CD4-positive, alpha-beta memory T cell (primary cell): ENCODE measurements around the gene HCK. TPM values are rescaled to one million over a fixed set of nuclear protein-coding genes. Genes with fewer than 3 reads are reported as not detected.

Experiments
- CTCF ChIA-PET: fragments of 350-600 bp; sonication (Branson Sonifier 250); formaldehyde crosslinking; loops from one replicate; lab custom pipeline; 2021; ENCODE audit warnings: inconsistent platforms; ENCODE audit not compliant: partially characterized antibody; lab: Charles Lee
- POLR2A ChIA-PET: fragments of 350-600 bp; sonication (Branson Sonifier 250); formaldehyde crosslinking; loops from one replicate; lab custom pipeline; 2021; ENCODE audit not compliant: partially characterized antibody; lab: Charles Lee
- DNase-seq, 5 donors: peaks; one replicate each; pipeline versions ENCODE4 v3.0.0 to v3.0.0-alpha.2; 2020 to 2022; ENCODE audit warnings: mixed read lengths in 1 of 5
- H3K27ac ChIP-seq: one replicate; pipeline ENCODE4 v1.7.0; 2013; ENCODE audit warnings: low read depth, low read length
- H3K27me3 ChIP-seq: 2 replicates; pipeline ENCODE4 v1.7.0; 2013; ENCODE audit warnings: mild to moderate bottlenecking, low read length, moderate library complexity; ENCODE audit not compliant: insufficient read depth
- H3K36me3 ChIP-seq: 2 replicates; pipeline ENCODE4 v1.7.0; 2013; ENCODE audit warnings: mild to moderate bottlenecking, low read length, moderate library complexity; ENCODE audit not compliant: insufficient read depth
- H3K4me1 ChIP-seq: 2 replicates; pipeline ENCODE4 v1.7.0; 2013; ENCODE audit warnings: mild to moderate bottlenecking, low read length, moderate library complexity; ENCODE audit not compliant: insufficient read depth
- H3K4me3 ChIP-seq, 2 donors: one replicate each; pipeline ENCODE4 v1.7.0; 2013; ENCODE audit warnings: low read length in 2 of 2, mild to moderate bottlenecking in 1 of 2
- H3K9me3 ChIP-seq, 2 donors: one replicate each; pipeline ENCODE4 v1.7.0; 2013; ENCODE audit warnings: low read length in 2 of 2, control low read depth in 1 of 2; ENCODE audit not compliant: control insufficient read depth in 1 of 2
- H3K27ac Mint-ChIP-seq, 7 donors: one replicate each; pipeline ENCODE4 v1.8.0; 2020 to 2021; ENCODE audit warnings: mixed read lengths in 7 of 7, mild to moderate bottlenecking in 6 of 7, inconsistent platforms in 3 of 7, moderate library complexity in 3 of 7
- H3K27me3 Mint-ChIP-seq, 2 donors: one replicate each; pipeline ENCODE4 v1.8.0; 2020 to 2021; ENCODE audit warnings: mixed read lengths in 2 of 2
- H3K36me3 Mint-ChIP-seq, 2 donors: one replicate each; pipeline ENCODE4 v1.8.0; 2020 to 2021; ENCODE audit warnings: mixed read lengths in 2 of 2, inconsistent platforms in 1 of 2, mild to moderate bottlenecking in 1 of 2
- H3K4me1 Mint-ChIP-seq, 4 donors: one replicate each; pipeline ENCODE4 v1.8.0; 2020 to 2021; ENCODE audit warnings: mixed read lengths in 4 of 4, mild to moderate bottlenecking in 1 of 4
- H3K4me3 Mint-ChIP-seq, 8 donors: one replicate each; pipeline ENCODE4 v1.8.0; 2020 to 2021; ENCODE audit warnings: mixed read lengths in 8 of 8, mild to moderate bottlenecking in 7 of 8, moderate library complexity in 6 of 8, inconsistent platforms in 3 of 8
- H3K9me3 Mint-ChIP-seq, 8 donors: one replicate each; pipeline ENCODE4 v1.8.0; 2020 to 2021; ENCODE audit warnings: mixed read lengths in 8 of 8, mild to moderate bottlenecking in 5 of 8, inconsistent platforms in 3 of 8, moderate library complexity in 1 of 8
- intact Hi-C: fragments of 100-400 bp; cut with micrococcal nuclease; formaldehyde crosslinking; loops from one replicate; pipeline ENCODE4 v1.15.1; 2023
- polyA plus RNA-seq, 2 donors: library from polyadenylated mRNA; unstranded; fragments of 300-500 nt; fragmentation: Illumina TruSeq; gene quantifications; one replicate each; pipeline ENCODE4 v1.2.3, GENCODE V29; 2021
- total RNA-seq, 2 experiments: library from RNA; stranded (reverse); gene quantifications; one replicate each; pipeline ENCODE4 v1.2.3, GENCODE V29; 2021

Gene HCK
- total and polyA plus RNA-seq, 4 experiments from 2014 or later = 0.09 to 1.3 (median 0.75) TPM

- no peak overlapping the region for H3K4me3 Mint-ChIP-seq
Observed at GRCh38 chr20:32062776-32063170, 10.7 kb downstream of the HCK start.

GRCh38 chr20:32063695-32064094 is 11.7 kb downstream of the HCK start:
- Mint-ChIP-seq H3K4me1 (no peaks in the 10 kb centered on the region), H3K9me3 (no peaks in the 10 kb centered on the region), H3K36me3 (no peaks in the 10 kb centered on the region), H3K27me3 (peaks cover 19 to 30% of the 10 kb centered on the region in 2 donors), H3K27ac (no peak overlapping the region), H3K4me3 (no peak overlapping the region)
- intact Hi-C loops = no loop called here
- Histone ChIP-seq H3K27me3 (peaks cover 5% of the 10 kb centered on the region), H3K4me3 (no peak overlapping the region), H3K9me3 (no peaks in the 10 kb centered on the region), H3K4me1 (no peaks in the 10 kb centered on the region), H3K27ac (no peak overlapping the region), H3K36me3 (no peaks in the 10 kb centered on the region)
- ChIA-PET POLR2A (no interaction called here), CTCF (no interaction called here)
- no peak for DNase-seq

More at GRCh38 chr20:32062776-32063170, 10.7 kb downstream of the HCK start:
- Histone ChIP-seq H3K36me3 (no peaks in the 10 kb centered on the region), H3K27me3 (peaks cover 5% of the 10 kb centered on the region), H3K4me1 (no peaks in the 10 kb centered on the region), H3K27ac (no peak overlapping the region), H3K4me3 (no peak overlapping the region), H3K9me3 (no peaks in the 10 kb centered on the region)
- CTCF ChIA-PET = no interaction called here
- no peak overlapping the region for H3K27ac Mint-ChIP-seq
- no peaks in the 10 kb centered on the region for H3K4me1 Mint-ChIP-seq
- intact Hi-C loops = no loop called here
- DNase-seq = no peak
- H3K9me3 Mint-ChIP-seq = no peaks in the 10 kb centered on the region
- no peaks in the 10 kb centered on the region for H3K36me3 Mint-ChIP-seq
- POLR2A ChIA-PET = no interaction called here
- H3K27me3 Mint-ChIP-seq = peaks cover 23 to 32% of the 10 kb centered on the region in 2 donors

- H3K4me3 Mint-ChIP-seq = no peak overlapping the region
- CTCF ChIA-PET = no interaction called here
- H3K27ac Mint-ChIP-seq = no peak overlapping the region
- H3K27me3 Mint-ChIP-seq = peaks cover 16 to 22% of the 10 kb centered on the region in 2 donors
- H3K36me3 ChIP-seq = no peaks in the 10 kb centered on the region
- no peaks in the 10 kb centered on the region for H3K9me3 Mint-ChIP-seq
- no peaks in the 10 kb centered on the region for H3K4me1 ChIP-seq
- intact Hi-C loops = no loop called here
- no peak for DNase-seq
- no peaks in the 10 kb centered on the region for H3K36me3 Mint-ChIP-seq
- POLR2A ChIA-PET = no interaction called here
- H3K27me3 ChIP-seq = peaks cover 5% of the 10 kb centered on the region
- no peaks in the 10 kb centered on the region for H3K9me3 ChIP-seq
- H3K4me3 ChIP-seq = no peak overlapping the region
- H3K4me1 Mint-ChIP-seq = no peaks in the 10 kb centered on the region
- no peak overlapping the region for H3K27ac ChIP-seq
Observed at GRCh38 chr20:32064667-32065066, 12.6 kb downstream of the HCK start.

GRCh38 chr20:32067234-32067821 is 15.3 kb downstream of the HCK start:
- ChIA-PET POLR2A (no interaction called here), CTCF (no interaction called here)
- Histone ChIP-seq H3K4me1 (no peaks in the 10 kb centered on the region), H3K4me3 (no peak overlapping the region), H3K27me3 (no peaks in the 10 kb centered on the region), H3K36me3 (no peaks in the 10 kb centered on the region), H3K9me3 (no peaks in the 10 kb centered on the region), H3K27ac (no peak overlapping the region)
- no peaks in the 10 kb centered on the region for H3K36me3 Mint-ChIP-seq
- H3K4me3 Mint-ChIP-seq = no peak overlapping the region
- H3K9me3 Mint-ChIP-seq = no peaks in the 10 kb centered on the region
- intact Hi-C loops = no loop called here
- no peak overlapping the region for H3K27ac Mint-ChIP-seq
- peaks cover 0 to 4% (median 4%) of the 10 kb centered on the region in 4 donors for H3K4me1 Mint-ChIP-seq
- peaks cover 11% of the 10 kb centered on the region in 2 donors for H3K27me3 Mint-ChIP-seq
- DNase-seq = no peak

- H3K27ac Mint-ChIP-seq = no peak overlapping the region
- H3K9me3 Mint-ChIP-seq = no peaks in the 10 kb centered on the region
- no peaks in the 10 kb centered on the region for H3K4me1 ChIP-seq
- H3K27me3 Mint-ChIP-seq = peaks cover 6% of the 10 kb centered on the region in 2 donors
- DNase-seq = no peak
- no peaks in the 10 kb centered on the region for H3K36me3 ChIP-seq
- H3K9me3 ChIP-seq = no peaks in the 10 kb centered on the region
- H3K27me3 ChIP-seq = no peaks in the 10 kb centered on the region
- ChIA-PET CTCF (no interaction called here), POLR2A (no interaction called here)
- intact Hi-C loops = no loop called here
- no peak overlapping the region for H3K27ac ChIP-seq
- peaks cover 0 to 4% (median 4%) of the 10 kb centered on the region in 4 donors for H3K4me1 Mint-ChIP-seq
- no peak overlapping the region for H3K4me3 ChIP-seq
- no peaks in the 10 kb centered on the region for H3K36me3 Mint-ChIP-seq
- no peak overlapping the region for H3K4me3 Mint-ChIP-seq
Observed at GRCh38 chr20:32068174-32068573, 16.1 kb downstream of the HCK start.

GRCh38 chr20:32069711-32070110 is 17.7 kb downstream of the HCK start:
- no peak for DNase-seq
- intact Hi-C loops = no loop called here
- Mint-ChIP-seq H3K27me3 (peaks cover 6% of the 10 kb centered on the region in 2 donors), H3K4me3 (no peak overlapping the region), H3K36me3 (no peaks in the 10 kb centered on the region), H3K9me3 (no peaks in the 10 kb centered on the region), H3K4me1 (peaks cover 0 to 4% (median 4%) of the 10 kb centered on the region in 4 donors), H3K27ac (no peak overlapping the region)
- ChIA-PET CTCF (no interaction called here), POLR2A (no interaction called here)
- H3K4me1 ChIP-seq = no peaks in the 10 kb centered on the region
- no peak overlapping the region for H3K4me3 ChIP-seq
- H3K27ac ChIP-seq = no peak overlapping the region
- no peaks in the 10 kb centered on the region for H3K36me3 ChIP-seq
- H3K9me3 ChIP-seq = no peaks in the 10 kb centered on the region
- H3K27me3 ChIP-seq = no peaks in the 10 kb centered on the region

- POLR2A ChIA-PET = no interaction called here
- DNase-seq = no peak
- H3K36me3 ChIP-seq = no peaks in the 10 kb centered on the region
- no peak overlapping the region for H3K27ac ChIP-seq
- Mint-ChIP-seq H3K27me3 (peaks cover 6 to 7% of the 10 kb centered on the region in 2 donors), H3K36me3 (no peaks in the 10 kb centered on the region), H3K4me1 (peaks cover 0 to 4% (median 4%) of the 10 kb centered on the region in 4 donors), H3K27ac (no peak overlapping the region), H3K9me3 (no peaks in the 10 kb centered on the region), H3K4me3 (no peak overlapping the region)
- H3K4me3 ChIP-seq = no peak overlapping the region
- H3K9me3 ChIP-seq = no peaks in the 10 kb centered on the region
- intact Hi-C loops = no loop called here
- no peaks in the 10 kb centered on the region for H3K4me1 ChIP-seq
- H3K27me3 ChIP-seq = no peaks in the 10 kb centered on the region
- CTCF ChIA-PET = no interaction called here
Observed at GRCh38 chr20:32070282-32070681, 18.2 kb downstream of the HCK start.
